WTC11 (cell line): Measurements from ENCODE around the gene SP2. TPM values are rescaled to one million over a fixed set of nuclear protein-coding genes. Genes with fewer than 3 reads are reported as not detected.
A peak's percentile ranks its signal among the peaks of the same experiment; 100 is the strongest.

ENCODE experiments used
- ATAC-seq: fragments of 200-7000 bp; cut with Tn5 transposase; 2 replicates; pipeline ENCODE4 v1.10.0; 2021; ENCODE audit warnings: mild to moderate bottlenecking, moderate library complexity
- CTCF ChIA-PET: fragments of 300-600 bp; sonication (Branson Sonifier 250); formaldehyde crosslinking; loops from one replicate; lab custom pipeline; 2021; ENCODE audit warnings: antibody characterized with exemption; lab: Charles Lee
- POLR2A ChIA-PET: fragments of 350-600 bp; sonication (Branson Sonifier 250); formaldehyde crosslinking; loops from one replicate; lab custom pipeline; 2021; ENCODE audit warnings: antibody characterized with exemption; lab: Charles Lee
- DNase-seq: peaks from one replicate; pipeline ENCODE4 v3.0.0; 2021; ENCODE audit warnings: low spot score
- H3K27ac Mint-ChIP-seq: 2 replicates; pipeline ENCODE4 v1.8.0; 2021; ENCODE audit warnings: mixed read lengths
- H3K27me3 Mint-ChIP-seq: 2 replicates; pipeline ENCODE4 v1.8.0; 2021; ENCODE audit warnings: low read depth, mild to moderate bottlenecking, moderate library complexity, mixed read lengths
- H3K36me3 Mint-ChIP-seq: 2 replicates; pipeline ENCODE4 v1.8.0; 2021; ENCODE audit warnings: mixed read lengths
- H3K4me1 Mint-ChIP-seq: 2 replicates; pipeline ENCODE4 v1.8.0; 2022; ENCODE audit warnings: mixed read lengths
- H3K4me3 Mint-ChIP-seq: 2 replicates; pipeline ENCODE4 v1.8.0; 2021; ENCODE audit warnings: mild to moderate bottlenecking, moderate library complexity, mixed read lengths
- H3K9me3 Mint-ChIP-seq: 2 replicates; pipeline ENCODE4 v1.8.0; 2021; ENCODE audit warnings: mixed read lengths
- CREB1 ChIP-seq: sonication (generic); formaldehyde crosslinking; IDR thresholded peaks from 2 replicates; pipeline ENCODE4 v1.8.0; 2023; ENCODE audit warnings: mild to moderate bottlenecking, missing genetic modification reagents
- ETV6 ChIP-seq: sonication (generic); formaldehyde crosslinking; IDR thresholded peaks from 2 replicates; pipeline ENCODE4 v1.8.1; 2022; ENCODE audit warnings: mild to moderate bottlenecking, missing genetic modification reagents
- FOXP1 ChIP-seq: sonication (generic); formaldehyde crosslinking; IDR thresholded peaks from 2 replicates; pipeline ENCODE4 v1.8.0; 2022; ENCODE audit warnings: missing genetic modification reagents, mild to moderate bottlenecking, moderate library complexity, borderline replicate concordance
- GABPB1 ChIP-seq: sonication (generic); formaldehyde crosslinking; IDR thresholded peaks from 2 replicates; pipeline ENCODE4 v1.8.1; 2023; ENCODE audit warnings: mild to moderate bottlenecking, missing genetic modification reagents
- HMGA2 ChIP-seq: fragments of 250-450 bp; sonication (Bioruptor Pico); IDR thresholded peaks from 2 replicates; pipeline ENCODE4 v1.4.0; 2021; ENCODE audit warnings: mild to moderate bottlenecking, moderate library complexity
- JAZF1 ChIP-seq: fragments of 250-450 bp; sonication (Bioruptor Pico); IDR thresholded peaks from 2 replicates; pipeline ENCODE4 v1.9.0; 2021; ENCODE audit warnings: moderate library complexity, mild to moderate bottlenecking, inconsistent platforms
- MYBL2 ChIP-seq: sonication (generic); formaldehyde crosslinking; IDR thresholded peaks from 2 replicates; pipeline ENCODE4 v1.8.1; 2023; ENCODE audit warnings: mild to moderate bottlenecking, moderate library complexity, missing genetic modification reagents
- NFE2L1 ChIP-seq: sonication (generic); formaldehyde crosslinking; IDR thresholded peaks from 2 replicates; pipeline ENCODE4 v1.8.1; 2023; ENCODE audit warnings: missing genetic modification reagents
- NR1H2 ChIP-seq: sonication (generic); formaldehyde crosslinking; IDR thresholded peaks from 2 replicates; pipeline ENCODE4 v1.9.0; 2021; ENCODE audit warnings: mild to moderate bottlenecking, moderate library complexity, missing genetic modification reagents
- ZNF219 ChIP-seq: sonication (generic); formaldehyde crosslinking; IDR thresholded peaks from 2 replicates; pipeline ENCODE4 v1.8.0; 2023; ENCODE audit warnings: missing genetic modification reagents, mild to moderate bottlenecking, borderline replicate concordance
- ZNF263 ChIP-seq: sonication (generic); formaldehyde crosslinking; IDR thresholded peaks from 2 replicates; pipeline ENCODE4 v1.8.1; 2022; ENCODE audit warnings: low read depth, mild to moderate bottlenecking, moderate library complexity, missing genetic modification reagents
- ZNF416 ChIP-seq: fragments of 250-450 bp; sonication (Bioruptor Pico); IDR thresholded peaks from 2 replicates; pipeline ENCODE4 v1.9.0; 2021; ENCODE audit warnings: mild to moderate bottlenecking, inconsistent platforms
- total RNA-seq: library from RNA; stranded (reverse); gene quantifications from 3 replicates; pipeline ENCODE4 v1.2.3, GENCODE V29; 2021
- TF ChIP-seq, protein P1 (sequence below): sonication (generic); formaldehyde crosslinking; IDR thresholded peaks from 2 replicates; pipeline ENCODE4 v1.8.0; 2022; ENCODE audit warnings: mild to moderate bottlenecking, missing genetic modification reagents
- TF ChIP-seq, protein P2 (sequence below): sonication (generic); formaldehyde crosslinking; IDR thresholded peaks from 2 replicates; pipeline ENCODE4 v1.8.0; 2022; ENCODE audit warnings: mild to moderate bottlenecking, missing genetic modification reagents
- TF ChIP-seq, protein P3 (sequence below): sonication (generic); formaldehyde crosslinking; IDR thresholded peaks from 2 replicates; pipeline ENCODE4 v1.8.1; 2023; ENCODE audit warnings: mild to moderate bottlenecking, missing genetic modification reagents, moderate library complexity
- TF ChIP-seq, protein P4 (sequence below): sonication (generic); formaldehyde crosslinking; IDR thresholded peaks from 2 replicates; pipeline ENCODE4 v1.8.1; 2022; ENCODE audit warnings: low read depth, missing genetic modification reagents, borderline replicate concordance
- TF ChIP-seq, protein P5 (sequence below): fragments of 200-600 bp; IDR thresholded peaks from 2 replicates; pipeline ENCODE4 v1.8.0; 2022; ENCODE audit warnings: antibody characterized with exemption
- TF ChIP-seq, protein P6 (sequence below): sonication (generic); formaldehyde crosslinking; IDR thresholded peaks from 2 replicates; pipeline ENCODE4 v1.8.0; 2023; ENCODE audit warnings: mild to moderate bottlenecking, missing genetic modification reagents
- TF ChIP-seq, protein P7 (sequence below): sonication (generic); formaldehyde crosslinking; IDR thresholded peaks from 2 replicates; pipeline ENCODE4 v1.8.1; 2023; ENCODE audit warnings: mild to moderate bottlenecking, missing genetic modification reagents
- TF ChIP-seq, protein P8 (sequence below): sonication (generic); formaldehyde crosslinking; IDR thresholded peaks from 2 replicates; pipeline ENCODE4 v1.8.0; 2022; ENCODE audit warnings: mild to moderate bottlenecking, missing genetic modification reagents

Gene SP2
- total RNA-seq, 1 experiment from 2014 or later: 9.9 TPM

DNA sequence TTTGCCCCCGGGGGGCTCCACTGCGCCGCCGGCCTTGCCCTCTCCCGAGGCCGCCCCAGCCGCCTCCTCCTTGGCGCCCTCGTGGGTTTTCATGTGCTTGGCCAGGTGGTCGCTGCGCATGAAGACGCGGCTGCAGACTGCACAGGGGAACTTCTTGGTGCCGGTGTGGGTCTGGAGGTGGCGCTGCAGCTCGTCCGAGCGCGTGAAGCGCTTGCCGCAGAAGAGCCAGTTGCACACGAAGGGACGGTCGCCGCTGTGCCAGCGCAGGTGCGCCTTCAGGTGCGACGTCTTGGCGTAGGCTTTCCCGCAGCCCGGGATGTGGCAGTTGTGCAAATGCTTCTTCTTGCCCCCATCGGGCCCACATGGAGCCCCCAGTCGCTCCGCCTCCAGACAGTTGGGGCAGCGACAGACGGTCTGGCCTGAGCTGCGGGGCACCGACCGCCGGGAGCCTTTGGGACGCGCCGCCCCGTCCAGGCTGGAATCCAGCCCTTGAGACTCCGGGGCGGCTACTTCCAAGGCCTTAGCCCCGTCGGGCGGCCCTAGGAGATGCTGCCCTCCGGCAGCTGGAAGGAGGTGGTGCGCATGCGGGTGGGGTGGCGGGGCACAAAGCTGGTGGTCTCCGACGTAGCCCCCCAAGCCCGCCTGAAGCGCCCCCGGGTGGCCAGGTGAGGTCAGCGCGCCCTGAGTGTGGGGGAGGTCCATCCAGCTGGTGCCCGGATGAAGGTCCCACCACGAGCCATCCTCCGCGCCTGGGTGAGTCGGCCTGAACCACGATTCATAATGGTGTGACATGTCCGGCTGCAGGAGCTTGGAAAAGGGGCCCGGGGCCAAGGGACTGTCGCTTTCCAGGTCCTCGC, 48.5 kb upstream of the SP2 start:
- Mint-ChIP-seq H3K27me3 (peaks cover 77% of the 10 kb centered on the region), H3K9me3 (no peaks in the 10 kb centered on the region), H3K36me3 (no peaks in the 10 kb centered on the region), H3K27ac (no peak overlapping the region), H3K4me3 (peak overlapping the region; percentile 77), H3K4me1 (peaks cover 47% of the 10 kb centered on the region)
- ATAC-seq: peak; percentile 22
- peak; percentile 77 for DNase-seq
- ChIA-PET POLR2A (interaction anchor here (0.7 to 2.2 kb wide), 4 partner anchors 38 to 99 kb away, joined by 3 to 15 read pairs (median 10); partner anchors contain the start of gene SP2), CTCF (interaction anchor here (0.7 to 19.3 kb wide), 48 partner anchors 9 to 199 kb away, joined by 3 to 1122 read pairs (median 6); partner anchors contain the start of genes CDK5RAP3, LRRC46, MRPL10 and OSBPL7)
- peak; percentile 62; the same call in 1 of the 2 replicates for TF ChIP-seq NFE2L1
- no peak for TF ChIP-seq GABPB1 (CRISPR knock-in tag)
- TF ChIP-seq, protein P1, sequence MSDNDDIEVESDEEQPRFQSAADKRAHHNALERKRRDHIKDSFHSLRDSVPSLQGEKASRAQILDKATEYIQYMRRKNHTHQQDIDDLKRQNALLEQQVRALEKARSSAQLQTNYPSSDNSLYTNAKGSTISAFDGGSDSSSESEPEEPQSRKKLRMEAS (CRISPR knock-in tag): peak; percentile 99
- TF ChIP-seq HMGA2 (CRISPR knock-in tag): no peak
- TF ChIP-seq, protein P2, sequence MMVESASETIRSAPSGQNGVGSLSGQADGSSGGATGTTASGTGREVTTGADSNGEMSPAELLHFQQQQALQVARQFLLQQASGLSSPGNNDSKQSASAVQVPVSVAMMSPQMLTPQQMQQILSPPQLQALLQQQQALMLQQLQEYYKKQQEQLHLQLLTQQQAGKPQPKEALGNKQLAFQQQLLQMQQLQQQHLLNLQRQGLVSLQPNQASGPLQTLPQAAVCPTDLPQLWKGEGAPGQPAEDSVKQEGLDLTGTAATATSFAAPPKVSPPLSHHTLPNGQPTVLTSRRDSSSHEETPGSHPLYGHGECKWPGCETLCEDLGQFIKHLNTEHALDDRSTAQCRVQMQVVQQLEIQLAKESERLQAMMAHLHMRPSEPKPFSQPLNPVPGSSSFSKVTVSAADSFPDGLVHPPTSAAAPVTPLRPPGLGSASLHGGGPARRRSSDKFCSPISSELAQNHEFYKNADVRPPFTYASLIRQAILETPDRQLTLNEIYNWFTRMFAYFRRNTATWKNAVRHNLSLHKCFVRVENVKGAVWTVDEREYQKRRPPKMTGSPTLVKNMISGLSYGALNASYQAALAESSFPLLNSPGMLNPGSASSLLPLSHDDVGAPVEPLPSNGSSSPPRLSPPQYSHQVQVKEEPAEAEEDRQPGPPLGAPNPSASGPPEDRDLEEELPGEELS: peak; percentile 93
- TF ChIP-seq, protein P3, sequence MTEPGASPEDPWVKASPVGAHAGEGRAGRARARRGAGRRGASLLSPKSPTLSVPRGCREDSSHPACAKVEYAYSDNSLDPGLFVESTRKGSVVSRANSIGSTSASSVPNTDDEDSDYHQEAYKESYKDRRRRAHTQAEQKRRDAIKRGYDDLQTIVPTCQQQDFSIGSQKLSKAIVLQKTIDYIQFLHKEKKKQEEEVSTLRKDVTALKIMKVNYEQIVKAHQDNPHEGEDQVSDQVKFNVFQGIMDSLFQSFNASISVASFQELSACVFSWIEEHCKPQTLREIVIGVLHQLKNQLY: peak; percentile 85; the same call in 1 of the 2 replicates
- TF ChIP-seq ETV6 (CRISPR knock-in tag): peak; percentile 92
- TF ChIP-seq CREB1 (CRISPR knock-in tag): peak; percentile 86
- peak; percentile 81 for TF ChIP-seq MYBL2 (CRISPR knock-in tag)
- TF ChIP-seq, protein P4, sequence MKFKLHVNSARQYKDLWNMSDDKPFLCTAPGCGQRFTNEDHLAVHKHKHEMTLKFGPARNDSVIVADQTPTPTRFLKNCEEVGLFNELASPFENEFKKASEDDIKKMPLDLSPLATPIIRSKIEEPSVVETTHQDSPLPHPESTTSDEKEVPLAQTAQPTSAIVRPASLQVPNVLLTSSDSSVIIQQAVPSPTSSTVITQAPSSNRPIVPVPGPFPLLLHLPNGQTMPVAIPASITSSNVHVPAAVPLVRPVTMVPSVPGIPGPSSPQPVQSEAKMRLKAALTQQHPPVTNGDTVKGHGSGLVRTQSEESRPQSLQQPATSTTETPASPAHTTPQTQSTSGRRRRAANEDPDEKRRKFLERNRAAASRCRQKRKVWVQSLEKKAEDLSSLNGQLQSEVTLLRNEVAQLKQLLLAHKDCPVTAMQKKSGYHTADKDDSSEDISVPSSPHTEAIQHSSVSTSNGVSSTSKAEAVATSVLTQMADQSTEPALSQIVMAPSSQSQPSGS (CRISPR knock-in tag): 0 out of 2 replicates have a peak, but pooled peaks have one; percentile 56
- TF ChIP-seq ZNF263 (CRISPR knock-in tag): no peak; the same call in 1 of the 2 replicates
- TF ChIP-seq ZNF219 (CRISPR knock-in tag): peak; percentile 88
- TF ChIP-seq JAZF1 (CRISPR knock-in tag): no peak
- TF ChIP-seq, protein P5, sequence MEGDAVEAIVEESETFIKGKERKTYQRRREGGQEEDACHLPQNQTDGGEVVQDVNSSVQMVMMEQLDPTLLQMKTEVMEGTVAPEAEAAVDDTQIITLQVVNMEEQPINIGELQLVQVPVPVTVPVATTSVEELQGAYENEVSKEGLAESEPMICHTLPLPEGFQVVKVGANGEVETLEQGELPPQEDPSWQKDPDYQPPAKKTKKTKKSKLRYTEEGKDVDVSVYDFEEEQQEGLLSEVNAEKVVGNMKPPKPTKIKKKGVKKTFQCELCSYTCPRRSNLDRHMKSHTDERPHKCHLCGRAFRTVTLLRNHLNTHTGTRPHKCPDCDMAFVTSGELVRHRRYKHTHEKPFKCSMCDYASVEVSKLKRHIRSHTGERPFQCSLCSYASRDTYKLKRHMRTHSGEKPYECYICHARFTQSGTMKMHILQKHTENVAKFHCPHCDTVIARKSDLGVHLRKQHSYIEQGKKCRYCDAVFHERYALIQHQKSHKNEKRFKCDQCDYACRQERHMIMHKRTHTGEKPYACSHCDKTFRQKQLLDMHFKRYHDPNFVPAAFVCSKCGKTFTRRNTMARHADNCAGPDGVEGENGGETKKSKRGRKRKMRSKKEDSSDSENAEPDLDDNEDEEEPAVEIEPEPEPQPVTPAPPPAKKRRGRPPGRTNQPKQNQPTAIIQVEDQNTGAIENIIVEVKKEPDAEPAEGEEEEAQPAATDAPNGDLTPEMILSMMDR: peak; percentile 75
- TF ChIP-seq, protein P6, sequence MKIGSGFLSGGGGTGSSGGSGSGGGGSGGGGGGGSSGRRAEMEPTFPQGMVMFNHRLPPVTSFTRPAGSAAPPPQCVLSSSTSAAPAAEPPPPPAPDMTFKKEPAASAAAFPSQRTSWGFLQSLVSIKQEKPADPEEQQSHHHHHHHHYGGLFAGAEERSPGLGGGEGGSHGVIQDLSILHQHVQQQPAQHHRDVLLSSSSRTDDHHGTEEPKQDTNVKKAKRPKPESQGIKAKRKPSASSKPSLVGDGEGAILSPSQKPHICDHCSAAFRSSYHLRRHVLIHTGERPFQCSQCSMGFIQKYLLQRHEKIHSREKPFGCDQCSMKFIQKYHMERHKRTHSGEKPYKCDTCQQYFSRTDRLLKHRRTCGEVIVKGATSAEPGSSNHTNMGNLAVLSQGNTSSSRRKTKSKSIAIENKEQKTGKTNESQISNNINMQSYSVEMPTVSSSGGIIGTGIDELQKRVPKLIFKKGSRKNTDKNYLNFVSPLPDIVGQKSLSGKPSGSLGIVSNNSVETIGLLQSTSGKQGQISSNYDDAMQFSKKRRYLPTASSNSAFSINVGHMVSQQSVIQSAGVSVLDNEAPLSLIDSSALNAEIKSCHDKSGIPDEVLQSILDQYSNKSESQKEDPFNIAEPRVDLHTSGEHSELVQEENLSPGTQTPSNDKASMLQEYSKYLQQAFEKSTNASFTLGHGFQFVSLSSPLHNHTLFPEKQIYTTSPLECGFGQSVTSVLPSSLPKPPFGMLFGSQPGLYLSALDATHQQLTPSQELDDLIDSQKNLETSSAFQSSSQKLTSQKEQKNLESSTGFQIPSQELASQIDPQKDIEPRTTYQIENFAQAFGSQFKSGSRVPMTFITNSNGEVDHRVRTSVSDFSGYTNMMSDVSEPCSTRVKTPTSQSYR: no peak
- TF ChIP-seq FOXP1 (CRISPR knock-in tag): peak; percentile 98
- no peak for TF ChIP-seq ZNF416 (CRISPR knock-in tag)
- TF ChIP-seq, protein P7, sequence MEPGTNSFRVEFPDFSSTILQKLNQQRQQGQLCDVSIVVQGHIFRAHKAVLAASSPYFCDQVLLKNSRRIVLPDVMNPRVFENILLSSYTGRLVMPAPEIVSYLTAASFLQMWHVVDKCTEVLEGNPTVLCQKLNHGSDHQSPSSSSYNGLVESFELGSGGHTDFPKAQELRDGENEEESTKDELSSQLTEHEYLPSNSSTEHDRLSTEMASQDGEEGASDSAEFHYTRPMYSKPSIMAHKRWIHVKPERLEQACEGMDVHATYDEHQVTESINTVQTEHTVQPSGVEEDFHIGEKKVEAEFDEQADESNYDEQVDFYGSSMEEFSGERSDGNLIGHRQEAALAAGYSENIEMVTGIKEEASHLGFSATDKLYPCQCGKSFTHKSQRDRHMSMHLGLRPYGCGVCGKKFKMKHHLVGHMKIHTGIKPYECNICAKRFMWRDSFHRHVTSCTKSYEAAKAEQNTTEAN: 0 out of 2 replicates have a peak, but pooled peaks have one; percentile 93
- TF ChIP-seq NR1H2: no peak
- TF ChIP-seq, protein P8, sequence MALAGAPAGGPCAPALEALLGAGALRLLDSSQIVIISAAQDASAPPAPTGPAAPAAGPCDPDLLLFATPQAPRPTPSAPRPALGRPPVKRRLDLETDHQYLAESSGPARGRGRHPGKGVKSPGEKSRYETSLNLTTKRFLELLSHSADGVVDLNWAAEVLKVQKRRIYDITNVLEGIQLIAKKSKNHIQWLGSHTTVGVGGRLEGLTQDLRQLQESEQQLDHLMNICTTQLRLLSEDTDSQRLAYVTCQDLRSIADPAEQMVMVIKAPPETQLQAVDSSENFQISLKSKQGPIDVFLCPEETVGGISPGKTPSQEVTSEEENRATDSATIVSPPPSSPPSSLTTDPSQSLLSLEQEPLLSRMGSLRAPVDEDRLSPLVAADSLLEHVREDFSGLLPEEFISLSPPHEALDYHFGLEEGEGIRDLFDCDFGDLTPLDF (CRISPR knock-in tag): 0 out of 2 replicates have a peak, but pooled peaks have one; percentile 51
